Measurements from ENCODE around the gene FBH1.
A peak's percentile ranks its signal among the peaks of the same experiment; 100 is the strongest.
"Not testable (repeated sequence)": the region's sequence is repeated elsewhere in the genome, so short reads cannot be mapped to it uniquely, and the experiment has no call there.

The FBH1 gene

DNA sequence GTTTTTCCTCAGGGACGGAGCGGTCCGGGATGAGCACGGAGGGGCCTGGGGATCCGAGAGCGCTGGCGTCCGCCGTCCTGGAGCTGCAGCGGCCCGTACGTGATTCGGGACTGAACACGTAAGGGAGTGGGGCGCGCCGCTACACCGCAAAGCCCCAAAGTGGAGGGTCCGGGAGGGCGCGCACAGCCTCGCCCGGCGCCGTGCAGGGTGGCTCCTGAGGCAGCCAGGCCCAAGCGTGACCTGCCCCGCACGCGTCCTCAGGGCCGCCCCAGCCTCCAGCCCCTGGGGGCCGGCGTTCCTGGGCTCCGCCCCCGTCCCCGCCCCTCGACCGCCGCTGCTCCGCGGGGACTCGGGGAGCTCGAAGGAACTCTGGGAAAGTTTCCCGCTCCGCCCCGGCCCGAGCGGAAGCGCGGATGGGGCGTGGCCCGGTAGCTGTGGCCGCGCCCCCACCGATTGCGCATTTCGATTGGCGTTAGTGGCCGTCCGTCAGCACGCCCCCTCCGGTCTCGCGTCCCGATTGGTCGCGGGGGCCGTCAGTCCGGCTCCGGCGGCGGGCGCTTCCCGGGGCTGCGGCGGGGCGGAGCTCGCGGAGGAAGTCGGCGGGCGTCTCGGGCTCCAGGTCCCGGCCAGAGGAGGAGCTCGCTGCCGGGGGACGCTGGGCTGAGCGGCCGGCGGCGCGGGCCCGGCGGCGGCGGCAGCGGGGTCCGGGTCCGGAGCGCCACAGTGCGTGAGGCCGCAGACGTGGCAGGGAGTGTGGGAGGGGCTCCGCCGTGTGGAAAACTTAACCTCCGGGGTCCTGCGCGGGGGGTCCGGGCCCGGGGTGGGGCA, at the start of gene FBH1, which contains the start of gene ANKRD16:
Gene FBH1, plus strand, starts transcription at position 620 of the 828 bp plus-strand sequence. Its CDS starts 103 bp downstream, at position 723.
Gene ANKRD16, minus strand, starts transcription at position 270 of the 828 bp plus-strand sequence. CDS start 539 bp downstream, outside the sequence.
- DNase-seq = peak; percentile 99

DNA sequence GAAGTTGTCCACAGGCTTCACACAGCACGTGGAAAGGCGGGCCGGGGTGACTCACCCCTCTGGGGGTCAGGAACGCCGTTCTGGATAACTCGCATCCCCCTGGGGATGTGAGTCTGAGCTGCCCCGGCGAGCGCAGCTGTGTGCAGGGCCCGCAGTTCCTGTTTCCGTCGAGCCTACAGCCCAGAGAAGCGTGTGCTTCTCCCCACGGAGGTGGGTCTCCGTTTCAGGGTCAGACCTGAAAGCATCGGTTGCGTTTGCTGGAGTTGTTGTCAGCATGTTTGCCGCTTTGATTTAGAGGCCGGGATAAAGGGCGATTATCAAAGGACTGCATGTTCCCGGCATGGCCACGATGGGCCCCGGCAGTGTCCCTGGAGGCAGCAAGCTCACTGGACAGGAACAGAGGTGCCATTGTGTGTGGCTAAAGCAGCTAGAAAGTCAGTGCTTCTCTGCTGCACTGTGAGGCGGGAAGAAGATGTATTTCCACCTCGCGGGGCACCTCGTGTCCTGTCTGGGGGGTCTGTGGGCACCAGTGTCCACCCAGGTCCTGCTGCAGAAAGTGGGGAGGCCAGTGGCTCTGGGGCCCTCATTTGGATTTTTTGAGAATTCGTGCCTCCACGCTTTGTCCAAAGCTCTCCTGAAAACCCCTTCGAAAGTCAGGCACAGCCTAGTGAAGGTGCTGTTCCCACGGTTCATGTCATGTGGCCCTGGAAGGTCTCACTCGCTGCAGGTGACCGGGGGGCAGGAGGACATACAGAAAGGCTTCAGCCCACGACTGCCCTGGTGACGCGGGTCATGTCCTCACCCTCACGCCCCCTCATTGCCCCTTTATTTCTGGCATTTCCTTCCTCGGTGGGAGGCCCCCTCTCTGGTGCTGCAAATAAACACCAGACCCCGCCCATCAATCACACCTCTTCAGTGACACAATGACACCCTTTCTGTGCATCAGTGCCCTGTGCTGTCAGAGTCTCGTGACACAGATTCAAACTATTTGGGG, 49.4 kb upstream of the FBH1 start:
- DNase-seq = no peak

DNA sequence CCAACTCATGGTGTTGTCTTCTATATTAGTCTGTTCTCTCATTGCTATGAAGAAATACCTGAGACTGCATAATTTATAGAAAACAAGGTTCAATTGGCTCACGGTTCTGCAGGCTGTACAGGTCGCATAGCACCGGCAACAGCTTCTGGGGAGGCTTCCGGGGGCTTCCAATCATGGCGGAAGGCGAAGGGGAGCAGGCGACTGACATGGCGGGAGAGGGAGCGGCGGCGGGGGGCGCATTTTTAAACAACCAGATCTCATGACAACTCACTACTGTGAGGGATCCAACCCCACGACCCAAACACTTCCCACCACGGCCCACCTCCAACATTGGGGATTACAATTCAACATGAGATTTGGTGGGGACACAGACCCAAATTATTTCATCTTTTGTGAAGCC, 48.1 kb upstream of the FBH1 start:
- DNase-seq = no peak

DNA sequence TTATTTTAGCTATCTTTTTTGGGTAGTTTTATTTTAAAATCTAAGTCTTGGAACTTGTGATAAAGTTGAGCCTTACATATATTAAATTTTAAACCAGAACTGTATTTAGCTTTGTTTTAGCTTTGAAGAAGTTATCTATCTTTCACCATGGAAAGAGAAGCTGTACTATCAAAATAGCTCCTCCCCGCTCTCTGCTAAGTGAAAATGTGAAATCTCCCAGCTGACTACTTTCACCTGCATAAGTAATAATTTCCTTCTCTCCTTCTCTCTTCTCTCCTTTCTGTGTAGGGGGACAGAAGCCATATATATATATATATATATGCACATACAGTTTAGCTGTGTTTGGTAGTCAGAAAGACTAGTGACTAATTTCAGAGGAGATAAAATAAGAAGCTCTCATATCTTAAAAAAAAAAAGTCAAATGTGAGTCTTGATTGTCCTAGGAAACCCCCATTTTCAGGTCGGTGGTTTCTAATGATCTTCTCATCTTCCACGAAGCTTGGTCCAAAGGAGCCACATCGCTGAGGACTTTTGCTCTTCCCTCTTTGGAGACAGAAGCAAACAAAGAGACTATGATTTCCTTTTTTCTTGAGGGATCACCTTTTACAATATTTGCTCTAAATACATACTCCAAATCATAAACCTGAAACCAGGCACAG, 46.2 kb upstream of the FBH1 start:
- DNase-seq = no peak

DNA sequence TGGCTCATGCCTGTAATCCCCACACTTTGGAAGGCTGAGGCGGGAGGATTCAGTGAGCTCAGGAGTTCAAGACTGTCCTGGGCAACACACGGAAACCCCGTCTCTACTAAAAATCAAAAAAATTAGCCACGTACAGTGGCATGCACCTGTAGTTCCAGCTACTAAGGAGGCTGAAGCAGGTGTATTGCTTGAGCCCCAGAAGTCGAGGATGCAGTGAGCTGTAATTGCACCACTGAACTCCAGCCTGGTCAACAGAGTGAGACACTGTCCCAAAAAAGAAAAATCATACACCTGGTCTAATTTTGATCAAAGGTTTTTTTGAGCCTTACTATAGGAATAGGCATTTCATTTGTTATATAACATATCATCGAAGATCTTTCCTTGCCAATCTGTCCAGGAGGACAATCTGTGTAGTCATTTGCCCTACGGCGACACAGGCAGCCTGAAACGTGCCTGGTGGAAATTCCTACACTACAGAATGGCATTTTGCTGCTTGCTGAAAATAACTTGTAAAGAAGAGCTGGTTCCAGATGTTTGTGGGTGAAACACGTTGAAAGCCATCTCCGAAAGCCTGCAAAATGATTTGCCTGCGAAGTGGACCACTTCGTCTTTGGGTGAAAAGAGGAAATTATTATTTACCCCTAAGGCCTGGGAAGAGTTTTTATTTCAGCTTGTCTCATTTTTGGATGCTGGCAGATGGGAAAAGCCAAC, 45.5 kb upstream of the FBH1 start:
- no peak for DNase-seq

DNA sequence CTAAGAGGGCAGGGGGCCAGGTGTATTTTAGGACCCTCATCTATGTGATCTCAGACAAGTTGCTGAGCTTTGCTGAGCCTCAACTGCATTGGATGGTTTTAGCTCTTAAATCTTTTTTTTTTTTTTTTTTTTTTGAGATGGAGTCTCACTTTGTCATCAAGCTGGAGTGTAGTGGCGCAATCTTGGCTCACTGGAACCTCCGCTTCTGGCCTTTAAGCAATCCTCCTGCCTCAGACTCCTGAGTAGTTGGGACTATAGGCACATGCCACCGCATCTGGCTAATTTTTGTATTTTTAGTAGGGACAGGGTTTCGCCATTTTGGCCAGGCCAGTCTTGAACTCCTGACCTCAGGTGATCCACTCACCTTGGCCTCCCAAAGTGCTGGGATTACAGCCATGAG, 43.4 kb upstream of the FBH1 start:
- DNase-seq = not testable (repeated sequence)

DNA sequence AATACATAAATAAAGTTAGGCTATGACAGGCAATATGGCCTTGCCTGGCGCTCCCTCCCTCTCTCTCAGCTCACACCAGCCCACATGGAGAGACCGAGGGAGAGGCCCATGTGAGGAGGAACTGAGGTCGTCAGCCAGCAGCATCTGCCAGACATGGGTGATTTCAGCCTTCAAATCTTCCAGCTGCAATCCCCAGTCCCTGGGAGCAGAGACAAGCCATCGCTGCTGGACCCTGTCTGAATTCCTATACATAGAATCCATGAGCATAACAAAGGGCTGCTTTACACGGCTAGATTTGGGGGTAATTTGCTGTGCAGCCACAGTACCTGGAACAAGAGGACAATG, 35.9 kb upstream of the FBH1 start:
- no peak for DNase-seq

DNA sequence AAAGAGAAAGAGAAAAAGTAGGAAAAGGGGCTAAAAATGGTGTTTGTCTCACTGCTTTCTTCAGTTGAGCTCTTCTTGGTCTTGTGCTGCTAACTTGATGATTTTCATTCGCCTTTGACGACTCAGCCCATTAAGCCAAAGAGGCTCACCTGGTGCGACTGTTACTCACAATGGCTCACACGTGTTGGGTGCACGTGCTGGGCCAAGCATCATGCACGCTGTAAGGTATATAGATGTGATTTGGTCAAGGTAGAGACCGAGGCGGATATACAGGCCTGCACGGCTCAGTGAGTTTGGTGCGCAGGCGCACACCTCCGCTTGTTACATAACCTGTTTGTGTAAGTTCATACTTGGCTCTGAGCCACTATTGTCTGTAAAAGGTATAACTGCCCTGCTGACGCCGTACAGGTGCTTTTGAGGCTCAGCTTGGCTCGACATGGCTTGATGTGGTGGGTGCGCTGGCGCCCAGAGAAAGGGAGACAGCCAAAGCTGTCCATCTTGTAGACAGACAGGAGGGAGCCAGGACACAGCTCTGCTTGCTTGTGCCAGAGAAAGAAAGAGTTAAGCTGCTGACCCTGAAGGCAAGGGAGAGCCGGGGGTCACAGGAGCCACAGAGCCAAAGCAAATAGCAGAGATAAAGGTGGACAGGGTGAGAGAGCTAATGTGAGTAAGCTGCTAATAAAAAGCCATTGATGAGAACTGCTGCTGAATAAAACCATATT, 33.9 kb upstream of the FBH1 start:
- DNase-seq = no peak

DNA sequence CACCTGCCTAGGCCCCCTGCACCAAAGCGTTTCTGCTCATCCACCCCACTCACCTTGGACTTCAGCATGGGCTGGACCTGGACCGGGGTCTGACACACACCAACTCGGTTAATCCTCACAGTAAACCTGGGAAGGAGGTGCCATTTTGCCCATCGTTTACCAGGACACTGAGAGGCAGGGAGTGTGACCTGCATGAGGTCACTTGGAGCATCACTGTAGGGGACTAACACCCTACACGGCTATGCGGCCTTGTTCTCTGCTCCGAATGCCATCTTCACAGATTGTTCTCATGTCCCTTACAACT, 33.4 kb upstream of the FBH1 start:
- DNase-seq = no peak

DNA sequence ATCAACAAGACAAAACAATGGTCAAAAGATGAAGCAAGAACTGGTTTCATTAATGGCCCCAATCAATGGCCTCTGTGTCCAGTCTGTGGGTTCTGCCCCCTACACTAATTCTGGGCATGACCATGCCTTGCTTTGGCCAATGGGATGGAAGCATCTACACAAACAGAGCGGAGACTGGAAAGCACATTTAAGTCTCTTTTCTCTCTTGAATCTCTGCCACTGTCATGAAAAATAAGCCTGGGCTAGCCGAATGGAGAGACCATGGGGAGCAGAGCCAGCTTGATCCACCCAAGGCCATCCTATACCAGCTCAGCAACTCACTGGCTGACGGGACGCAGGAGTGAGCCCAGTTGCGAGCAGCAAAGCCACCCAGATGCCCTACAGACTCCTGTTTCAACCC, 31.2 kb upstream of the FBH1 start:
- DNase-seq = no peak

DNA sequence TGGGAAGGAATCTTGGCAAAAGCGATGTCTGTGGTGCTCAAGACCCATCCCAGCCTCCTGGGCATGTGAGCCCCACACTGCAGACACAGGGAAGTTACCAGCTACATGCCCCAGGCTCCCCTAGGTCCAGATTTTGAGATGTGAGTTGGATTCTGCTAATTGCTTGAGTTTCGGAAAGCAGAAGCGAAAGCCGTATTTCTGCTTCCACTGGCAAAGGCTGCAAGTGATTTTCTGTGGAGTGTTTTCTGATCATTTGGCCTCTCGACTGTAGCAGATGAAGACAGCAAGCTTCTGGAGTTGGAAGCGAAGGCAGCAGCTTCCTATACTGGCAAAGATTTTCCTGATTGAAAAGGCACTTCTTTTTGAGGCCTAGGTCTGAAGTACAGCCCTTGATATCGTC, 30.0 kb upstream of the FBH1 start:
- DNase-seq = no peak

DNA sequence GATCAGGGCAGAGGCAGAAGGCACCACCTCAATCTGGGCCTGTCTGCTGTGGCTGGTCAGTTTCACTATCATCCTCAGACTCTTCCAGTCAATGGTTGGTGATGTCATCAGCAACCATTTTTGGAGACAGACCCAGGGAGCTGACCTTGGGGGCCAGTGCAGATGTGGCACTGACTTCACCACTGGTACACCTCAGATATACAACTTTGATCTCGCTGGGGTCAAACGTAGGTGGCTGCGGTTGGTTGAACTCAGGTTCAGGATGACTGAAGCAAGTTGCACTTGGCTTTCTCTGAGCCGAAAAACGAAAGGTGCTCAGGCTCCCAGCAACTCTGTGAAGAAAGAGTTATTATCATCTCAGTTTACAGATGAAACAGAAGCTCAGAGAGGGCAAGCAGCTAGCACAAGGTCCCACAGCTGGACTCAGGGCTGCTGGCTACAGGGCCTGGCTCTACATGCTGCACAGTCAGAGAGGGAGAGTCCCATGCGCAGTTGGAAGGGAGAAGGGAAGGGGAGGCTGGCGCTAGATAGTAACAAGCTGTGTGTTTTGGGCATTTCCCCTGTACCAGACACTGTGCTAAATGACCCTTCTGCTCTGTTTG, 27.6 kb upstream of the FBH1 start:
- no peak for DNase-seq

DNA sequence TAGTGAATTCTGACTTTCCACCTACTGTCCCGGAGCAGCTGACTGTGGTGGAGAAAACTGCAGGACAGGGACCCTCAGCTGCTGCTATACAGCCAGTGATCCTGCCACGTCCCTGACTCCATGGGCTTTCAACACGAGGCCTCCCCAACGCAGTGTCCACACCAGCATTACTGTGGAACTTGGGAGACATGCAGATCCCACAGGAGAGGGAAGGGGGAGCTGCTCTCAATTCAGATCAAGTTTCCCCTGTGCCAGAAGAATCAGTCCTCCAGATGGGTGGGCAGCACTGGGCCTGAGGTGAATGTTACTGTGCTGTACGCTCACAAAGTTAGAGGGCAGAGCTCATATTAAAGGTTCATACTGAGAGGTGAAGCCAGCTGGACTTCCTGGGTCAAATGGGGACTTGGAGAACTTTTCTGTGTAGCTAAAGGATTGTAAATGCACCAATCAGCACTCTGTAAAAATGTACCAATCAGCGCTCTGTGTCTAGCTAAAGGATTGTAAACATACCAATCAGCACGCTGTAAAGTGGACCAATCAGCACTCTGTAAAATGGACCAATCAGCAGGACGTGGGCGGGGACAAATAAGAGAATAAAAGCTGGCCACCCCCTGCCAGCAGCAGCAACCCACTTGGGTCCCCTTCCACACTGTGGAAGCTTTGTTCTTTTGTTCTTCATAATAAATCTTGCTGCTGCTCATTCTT, 26.9 kb upstream of the FBH1 start:
- DNase-seq = not testable (repeated sequence)

DNA sequence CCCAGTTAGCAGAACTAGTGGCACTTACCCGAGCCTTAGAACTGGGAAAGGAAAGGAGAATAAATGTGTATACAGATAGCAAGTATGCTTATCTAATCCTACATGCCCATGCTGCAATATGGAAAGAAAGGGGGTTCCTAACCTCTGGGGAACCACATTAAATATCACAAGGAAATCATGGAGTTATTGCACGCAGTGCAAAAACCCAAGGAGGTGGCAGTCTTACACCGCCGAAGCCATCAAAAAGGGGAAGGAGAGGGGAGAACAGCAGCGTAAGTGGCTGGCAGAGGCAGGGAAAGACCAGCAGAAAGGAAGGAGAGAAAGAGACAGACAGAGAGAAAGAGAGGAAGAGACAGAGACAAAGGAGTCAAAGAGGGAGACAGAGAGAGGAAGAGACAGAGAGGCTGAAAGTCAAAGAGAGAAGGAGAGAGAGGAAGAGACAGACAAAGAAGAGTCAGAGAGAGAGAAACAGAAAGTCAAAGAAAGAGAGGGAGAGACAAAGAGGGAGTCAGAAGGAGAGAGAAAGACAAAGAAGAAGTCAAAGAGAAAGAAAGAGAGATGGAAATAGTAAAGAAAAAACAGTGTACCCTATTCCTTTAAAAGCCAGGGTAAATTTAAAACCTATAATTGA, 23.5 kb upstream of the FBH1 start:
- not testable (repeated sequence) for DNase-seq

DNA sequence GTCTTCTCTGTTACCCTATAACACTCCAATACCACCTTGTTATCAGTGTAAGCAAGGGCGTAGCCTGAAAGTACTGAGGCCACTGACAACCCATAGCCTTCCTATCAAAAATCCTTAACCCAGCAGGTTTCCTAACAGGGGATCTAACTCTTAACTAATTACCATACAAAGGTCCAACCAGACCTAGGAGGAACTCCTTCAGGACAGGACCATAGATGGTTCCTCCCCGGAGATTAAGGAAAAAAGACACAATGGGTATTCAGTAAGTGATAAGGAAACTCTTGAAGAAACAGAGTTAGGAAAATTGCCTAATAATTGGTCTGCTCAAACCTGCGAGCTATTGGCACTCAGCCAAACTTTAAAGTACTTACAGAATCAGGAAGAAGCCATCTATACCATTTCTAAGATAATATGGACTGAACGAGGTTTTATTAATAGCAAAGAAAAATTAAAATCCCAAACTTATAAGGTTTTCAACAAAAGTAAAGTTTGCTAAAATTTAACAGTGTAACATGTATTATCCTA, 22.9 kb upstream of the FBH1 start:
- DNase-seq = not testable (repeated sequence)

DNA sequence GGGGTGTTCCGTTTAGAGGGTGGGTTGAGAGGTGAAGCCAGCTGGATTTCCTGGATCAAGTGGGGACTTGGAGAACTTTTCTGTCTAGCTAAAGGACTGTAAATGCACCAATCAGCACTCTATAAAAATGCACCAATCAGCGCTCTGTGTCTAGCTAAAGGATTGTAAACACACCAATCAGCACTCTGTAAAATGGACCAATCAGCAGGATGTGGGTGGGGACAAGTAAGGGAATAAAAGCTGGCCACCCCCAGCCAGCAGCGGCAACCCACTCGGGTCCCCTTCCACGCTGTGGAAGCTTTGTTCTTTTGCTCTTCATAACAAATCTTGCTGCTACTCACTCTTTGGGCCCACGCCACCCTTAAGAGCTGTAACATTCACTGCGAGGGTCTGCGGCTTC, 21.7 kb upstream of the FBH1 start:
- DNase-seq = not testable (repeated sequence)

DNA sequence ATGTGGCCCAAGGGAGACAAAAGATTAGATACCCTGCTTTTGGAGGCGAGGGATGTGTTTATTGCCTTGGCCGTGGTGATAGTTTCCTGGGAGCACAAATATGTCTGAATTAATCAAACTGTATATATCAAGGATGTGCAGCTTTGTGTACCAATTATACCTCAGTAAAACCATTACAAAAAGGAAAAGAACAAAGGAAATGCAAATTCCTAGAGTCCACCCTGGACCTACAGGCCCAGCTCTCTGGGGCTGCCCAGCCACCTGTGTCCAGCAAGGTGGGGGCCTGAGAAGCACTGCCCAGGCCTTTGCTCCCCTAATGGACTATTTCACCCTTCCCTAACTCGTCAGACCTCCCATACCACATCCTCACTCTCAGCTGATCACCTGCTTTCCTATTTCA, 20.9 kb upstream of the FBH1 start:
- DNase-seq = no peak

DNA sequence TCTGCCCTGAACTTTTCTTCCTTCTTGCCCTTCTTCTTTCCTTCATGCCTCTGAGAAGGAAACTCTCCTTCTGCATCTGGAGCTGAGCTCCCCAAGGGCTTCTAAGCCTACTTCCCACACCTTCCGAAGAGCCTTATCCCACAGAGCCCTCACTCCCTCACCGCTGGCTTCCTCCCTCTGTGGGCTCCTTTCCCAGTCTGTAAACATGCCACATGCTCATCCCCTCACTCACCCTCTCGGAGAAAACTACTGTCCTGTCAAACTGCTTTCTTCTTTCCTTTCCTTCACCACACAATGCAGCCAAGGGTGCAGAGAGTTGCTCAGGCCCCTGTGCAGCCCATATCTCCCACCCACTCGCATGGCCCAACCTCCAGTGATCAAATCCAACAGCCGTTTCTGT, 18.4 kb upstream of the FBH1 start:
- no peak for DNase-seq

DNA sequence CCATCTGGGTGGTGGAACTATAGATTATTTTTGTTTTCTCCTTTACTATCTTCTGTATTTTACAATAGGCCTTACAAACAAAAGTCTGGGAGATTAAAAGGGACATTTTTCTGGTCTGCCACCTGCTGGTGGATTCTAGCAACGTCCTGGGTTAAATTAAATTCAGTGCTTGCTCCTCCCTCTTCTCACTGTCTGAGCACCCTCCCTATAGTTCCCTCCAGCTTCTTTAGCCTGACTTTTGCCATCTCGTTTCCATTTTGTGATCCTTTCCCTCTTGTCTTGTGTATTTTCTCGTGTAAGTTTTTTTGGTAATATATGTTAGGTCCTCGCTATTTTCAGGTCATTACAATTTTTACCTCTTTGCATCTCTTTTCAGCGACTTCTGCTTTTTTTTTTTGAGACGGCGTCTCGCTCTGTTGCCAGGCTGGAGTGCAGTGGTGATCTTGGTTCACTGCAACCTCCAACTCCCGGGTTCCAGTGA, 16.5 kb upstream of the FBH1 start:
- DNase-seq = peak; percentile 63 to 70

DNA sequence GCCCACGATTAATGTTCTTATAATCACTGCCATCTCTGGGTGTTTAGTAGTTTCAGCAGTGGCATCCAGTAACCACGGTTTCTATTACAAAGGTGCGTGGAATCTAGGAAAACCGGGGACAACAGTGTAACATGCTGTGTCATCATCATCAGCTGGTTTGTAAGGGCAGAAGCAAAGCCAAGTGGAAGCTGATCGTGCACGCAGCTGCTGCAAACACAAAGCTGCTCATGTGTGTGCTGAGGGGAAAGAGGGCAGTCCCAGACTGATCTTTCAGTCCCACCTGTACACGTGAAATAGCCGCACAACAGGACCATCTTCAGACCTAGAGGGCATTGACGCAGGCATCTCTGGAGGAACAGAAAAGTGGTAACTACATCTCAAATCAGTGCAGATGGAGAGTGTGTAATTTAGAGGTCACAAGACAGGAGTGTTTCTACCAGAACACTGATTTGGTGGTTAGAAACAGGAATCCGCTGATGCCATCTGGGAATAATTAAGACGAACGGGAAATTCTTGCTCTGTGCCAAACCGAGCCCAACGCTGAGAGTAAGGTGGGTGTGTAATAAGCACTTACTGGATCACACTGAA, 13.8 kb upstream of the FBH1 start:
- DNase-seq = no peak
